Cardiac fibroblast (primary cell): ENCODE data around the gene HCN1.
"Not testable (repeated sequence)": the region's sequence is repeated elsewhere in the genome, so short reads cannot be mapped to it uniquely, and the experiment has no call there.

Experiments used
- DNase-seq, 2 donors: peaks; one replicate each; pipeline versions ENCODE4 v3.0.0 to v3.0.0-alpha.2; 2010; ENCODE audit warnings: low read depth in 2 of 2
- H3K4me3 ChIP-seq, 2 donors: replicated peaks in 1 of 2; 1 replicate in 1 of 2; 2 replicates in 1 of 2; pipeline ENCODE4 v1.5.1; 2011; ENCODE audit warnings: low read depth in 2 of 2, low read length in 2 of 2, mild to moderate bottlenecking in 2 of 2, moderate library complexity in 1 of 2
- CTCF ChIP-seq: IDR thresholded peaks from one replicate; pipeline ENCODE4 v1.5.1; 2011; ENCODE audit warnings: low read depth, mild to moderate bottlenecking, low read length, inconsistent platforms

Gene HCN1

GRCh38 chr5:45484781-45485180, 211.4 kb downstream of the HCN1 start:
- H3K4me3 ChIP-seq, result no peak overlapping the region
- TF ChIP-seq CTCF, result no peak
- no peak for DNase-seq

GRCh38 chr5:45454114-45454513, 242.1 kb downstream of the HCN1 start:
- TF ChIP-seq CTCF, result no peak
- peak; percentile 0 to 3 for DNase-seq
- H3K4me3 ChIP-seq, result no peak overlapping the region

- not testable (repeated sequence) for DNase-seq, H3K4me3 ChIP-seq
These were observed 251.3 kb downstream of the HCN1 start for GRCh38 chr5:45444856-45445255.

- TF ChIP-seq CTCF, result no peak
- no peak overlapping the region for H3K4me3 ChIP-seq
These were observed 255.7 kb downstream of the HCN1 start for GRCh38 chr5:45440466-45440865.

DNA sequence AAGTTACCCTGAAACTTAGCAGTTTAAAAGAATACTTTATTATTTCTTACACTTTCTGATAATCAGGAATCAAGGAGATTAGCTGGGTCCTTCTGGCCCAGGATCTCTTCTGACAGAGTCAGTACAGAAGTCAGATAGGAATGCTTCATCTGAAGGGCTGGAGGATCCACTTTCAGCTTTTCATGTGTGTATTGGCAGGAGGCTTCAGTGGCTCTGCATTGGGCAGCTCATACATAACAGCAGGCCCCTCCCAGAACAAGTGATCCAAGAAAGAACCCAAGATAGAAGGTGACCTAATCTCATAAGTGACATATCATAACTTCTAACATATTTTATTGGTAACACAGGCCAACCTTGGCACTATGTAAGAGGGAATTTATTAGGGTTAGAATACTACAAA, 258.4 kb downstream of the HCN1 start:
- H3K4me3 ChIP-seq, result no peak overlapping the region
- TF ChIP-seq CTCF, result no peak
- DNase-seq, result no peak

More at GRCh38 chr5:45440466-45440865, 255.7 kb downstream of the HCN1 start:
- DNase-seq, result no peak

DNA sequence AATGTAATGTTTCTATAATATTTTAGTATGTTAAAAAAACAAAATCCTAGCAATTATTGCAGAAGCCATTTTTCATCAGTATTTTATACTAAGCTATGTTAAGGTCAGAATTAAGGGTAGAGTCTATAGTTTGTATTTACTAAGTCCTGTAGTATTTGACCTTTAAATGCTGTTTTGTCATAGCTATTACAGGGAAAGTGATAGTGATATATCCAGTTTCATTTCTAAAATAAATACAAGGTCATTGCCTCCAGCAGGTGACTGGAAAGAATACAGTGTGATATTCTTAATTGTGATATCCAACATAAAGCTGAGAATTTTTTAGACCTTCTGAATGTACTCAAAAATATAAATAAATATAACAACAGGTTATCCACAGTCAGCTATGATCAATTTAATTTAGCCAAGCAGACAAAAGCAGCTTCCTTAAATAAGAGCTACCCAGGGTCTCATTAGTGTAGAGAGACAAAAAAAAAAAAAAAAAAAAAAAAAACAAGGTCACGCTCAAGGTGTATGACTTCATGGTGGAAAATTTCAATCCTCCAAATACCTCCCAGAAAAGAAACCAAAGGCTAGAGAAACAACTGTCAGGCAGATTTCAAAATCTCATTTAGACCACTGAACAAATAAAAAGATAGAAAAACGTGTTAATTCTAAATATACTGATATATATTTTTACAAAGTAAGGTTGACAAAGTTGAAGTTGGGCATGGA, 278.7 kb downstream of the HCN1 start:
- H3K4me3 ChIP-seq, result no peak overlapping the region
- no peak for DNase-seq
- TF ChIP-seq CTCF, result no peak

GRCh38 chr5:45414620-45415573, 281.3 kb downstream of the HCN1 start:
- no peak for TF ChIP-seq CTCF
- H3K4me3 ChIP-seq, result no peak overlapping the region
- DNase-seq, result no peak
